IMR-90 (cell line): ENCODE measurements around the gene TLK2. TPM values are rescaled to one million over a fixed set of nuclear protein-coding genes. Genes with fewer than 3 reads are reported as not detected.

ENCODE experiments used
- ATAC-seq: fragments of 200-7000 bp; cut with Tn5 transposase; 2 replicates; pipeline ENCODE4 v1.9.1; 2020; ENCODE audit warnings: low read depth, mild to moderate bottlenecking, moderate library complexity
- BruUV-seq: library from RNA; stranded (reverse); fragments of 400-500 nt; replicated peaks from 2 replicates; lab custom pipeline; 2021; lab: Mats Ljungman, UMichigan
- CTCF ChIA-PET: fragments of 300-600 bp; formaldehyde crosslinking; extraction: SDS; loops from one replicate; lab custom pipeline; 2021; ENCODE audit warnings: antibody characterized with exemption; lab: Yijun Ruan, JAX
- POLR2A ChIA-PET: fragments of 300-600 bp; sonication (Branson Sonifier 250); formaldehyde crosslinking; loops from one replicate; lab custom pipeline; 2022; ENCODE audit warnings: antibody characterized with exemption; ENCODE audit not compliant: unreplicated experiment; lab: Charles Lee
- DNase-seq: peaks from one replicate; pipeline ENCODE4 v3.0.0; 2013
- H2AFZ ChIP-seq: replicated peaks from 2 replicates; pipeline ENCODE3; 2013; ENCODE audit warnings: low read length, mild to moderate bottlenecking; ENCODE audit not compliant: poor library complexity
- H2AK5ac ChIP-seq: 2 replicates; pipeline ENCODE4 v1.6.1; 2013; ENCODE audit warnings: low read depth, low read length, inconsistent platforms
- H2AK9ac ChIP-seq: replicated peaks from 2 replicates; pipeline ENCODE3; 2013; ENCODE audit warnings: mild to moderate bottlenecking, low read depth, low read length, moderate library complexity; ENCODE audit not compliant: poor library complexity
- H2BK120ac ChIP-seq: 2 replicates; pipeline ENCODE4 v1.6.1; 2013; ENCODE audit warnings: low read depth, low read length, inconsistent platforms
- H2BK15ac ChIP-seq: 3 replicates; pipeline ENCODE4 v1.6.1; 2013; ENCODE audit warnings: low read depth, low read length, inconsistent platforms
- H2BK20ac ChIP-seq: 2 replicates; pipeline ENCODE4 v1.6.1; 2013; ENCODE audit warnings: low read depth, mild to moderate bottlenecking, inconsistent platforms, low read length, moderate library complexity
- H2BK5ac ChIP-seq: 2 replicates; pipeline ENCODE4 v1.6.1; 2013; ENCODE audit warnings: mild to moderate bottlenecking, low read depth, low read length, inconsistent platforms; ENCODE audit not compliant: poor library complexity, severe bottlenecking
- H3K14ac ChIP-seq: replicated peaks from 2 replicates; pipeline ENCODE4 v1.6.1; 2013; ENCODE audit warnings: low read depth, low read length, inconsistent platforms
- H3K18ac ChIP-seq: 2 replicates; pipeline ENCODE4 v1.6.1; 2013; ENCODE audit warnings: low read depth, low read length, control low read depth
- H3K23ac ChIP-seq: 2 replicates; pipeline ENCODE4 v1.6.1; 2013; ENCODE audit warnings: low read depth, low read length, inconsistent platforms
- H3K27ac ChIP-seq: 2 replicates; pipeline ENCODE4 v1.5.1; 2013; ENCODE audit warnings: mild to moderate bottlenecking, control low read depth, low read length; ENCODE audit not compliant: insufficient read depth
- H3K27me3 ChIP-seq: 2 replicates; pipeline ENCODE4 v1.6.1; 2013; ENCODE audit warnings: low read length; ENCODE audit not compliant: control insufficient read depth, insufficient read depth
- H3K36me3 ChIP-seq: 2 replicates; pipeline ENCODE4 v1.6.1; 2013; ENCODE audit warnings: low read length, mixed read lengths; ENCODE audit not compliant: control insufficient read depth, insufficient read depth
- H3K4ac ChIP-seq: 2 replicates; pipeline ENCODE4 v1.6.1; 2013; ENCODE audit warnings: low read depth, low read length, inconsistent platforms
- H3K4me1 ChIP-seq: 2 replicates; pipeline ENCODE4 v1.6.1; 2013; ENCODE audit warnings: low read length, mixed read lengths; ENCODE audit not compliant: control insufficient read depth, insufficient read depth
- H3K4me2 ChIP-seq: 2 replicates; pipeline ENCODE4 v1.6.1; 2013; ENCODE audit warnings: low read depth, mild to moderate bottlenecking, control low read depth, low read length, moderate library complexity
- H3K4me3 ChIP-seq: 2 replicates; pipeline ENCODE4 v1.5.1; 2013; ENCODE audit warnings: low read depth, mild to moderate bottlenecking, control low read depth, low read length, moderate library complexity; ENCODE audit not compliant: insufficient read depth
- H3K56ac ChIP-seq: 2 replicates; pipeline ENCODE4 v1.6.1; 2013; ENCODE audit warnings: low read length, inconsistent platforms; ENCODE audit not compliant: insufficient read depth; ENCODE audit errors: extremely low read depth
- H3K79me1 ChIP-seq, 2 experiments: 2 replicates each; pipeline ENCODE4 v1.6.1; 2013; ENCODE audit warnings: low read length in 2 of 2, inconsistent platforms in 1 of 2, low read depth in 1 of 2
- H3K9ac ChIP-seq: 2 replicates; pipeline ENCODE4 v1.6.1; 2013; ENCODE audit warnings: low read depth, low read length, control low read depth
- H3K9me1 ChIP-seq: 2 replicates; pipeline ENCODE4 v1.6.1; 2013; ENCODE audit warnings: low read length, inconsistent platforms; ENCODE audit not compliant: insufficient read depth
- H3K9me3 ChIP-seq: 2 replicates; pipeline ENCODE4 v1.6.1; 2013; ENCODE audit warnings: low read length; ENCODE audit not compliant: control insufficient read depth, insufficient read depth
- H4K20me1 ChIP-seq: 2 replicates; pipeline ENCODE4 v1.6.1; 2013; ENCODE audit warnings: low read length, inconsistent platforms; ENCODE audit not compliant: insufficient read depth
- H4K5ac ChIP-seq: 2 replicates; pipeline ENCODE4 v1.6.1; 2013; ENCODE audit warnings: mild to moderate bottlenecking, low read depth, low read length, control low read depth
- H4K8ac ChIP-seq, 2 experiments: 2 replicates each; pipeline ENCODE4 v1.6.1; 2013; ENCODE audit warnings: low read depth in 2 of 2, low read length in 2 of 2, control low read depth in 1 of 2, inconsistent platforms in 1 of 2
- H4K91ac ChIP-seq: 2 replicates; pipeline ENCODE4 v1.6.1; 2013; ENCODE audit warnings: low read depth, low read length, inconsistent platforms; ENCODE audit not compliant: insufficient read depth
- BHLHE40 ChIP-seq: fragments of 150-350 bp; IDR thresholded peaks from 2 replicates; pipeline ENCODE4 v1.6.1; 2016; ENCODE audit warnings: mild to moderate bottlenecking, low read depth, low read length
- CEBPB ChIP-seq: IDR thresholded peaks from 2 replicates; pipeline ENCODE4 v1.6.1; 2012; ENCODE audit warnings: low read depth, low read length, improper control_type of control experiment
- CHD1 ChIP-seq: IDR thresholded peaks from 2 replicates; pipeline ENCODE4 v1.6.1; 2012; ENCODE audit warnings: low read depth, low read length, improper control_type of control experiment
- MAFK ChIP-seq: IDR thresholded peaks from 2 replicates; pipeline ENCODE4 v1.6.1; 2012; ENCODE audit warnings: low read depth, low read length, improper control_type of control experiment
- MAZ ChIP-seq: IDR thresholded peaks from 2 replicates; pipeline ENCODE4 v1.6.1; 2012; ENCODE audit warnings: low read depth, mild to moderate bottlenecking, low read length, improper control_type of control experiment, moderate library complexity, borderline replicate concordance
- MXI1 ChIP-seq: IDR thresholded peaks from 2 replicates; pipeline ENCODE4 v1.6.1; 2012; ENCODE audit warnings: low read depth, mild to moderate bottlenecking, low read length, moderate library complexity, borderline replicate concordance
- NFE2L2 ChIP-seq: fragments of 150-350 bp; IDR thresholded peaks from 2 replicates; pipeline ENCODE4 v1.6.1; 2016; ENCODE audit warnings: low read depth, mild to moderate bottlenecking, low read length
- POLR2A ChIP-seq: IDR thresholded peaks from 2 replicates; pipeline ENCODE4 v1.6.1; 2012; ENCODE audit warnings: mild to moderate bottlenecking, low read depth, low read length
- RCOR1 ChIP-seq: IDR thresholded peaks from 2 replicates; pipeline ENCODE4 v1.6.1; 2012; ENCODE audit warnings: mild to moderate bottlenecking, low read length, improper control_type of control experiment; ENCODE audit not compliant: insufficient replicate concordance
- RFX5 ChIP-seq: IDR thresholded peaks from 2 replicates; pipeline ENCODE4 v1.8.0; 2012; ENCODE audit warnings: low read depth, mild to moderate bottlenecking, low read length, moderate library complexity
- SMC3 ChIP-seq: fragments of 150-350 bp; IDR thresholded peaks from 2 replicates; pipeline ENCODE4 v1.6.1; 2016; ENCODE audit warnings: low read depth, mild to moderate bottlenecking, antibody characterized with exemption, low read length, moderate library complexity
- WGBS, 2 experiments: methylation state at CpG; one replicate each; pipeline versions ENCODE4 v1.1.5 to v1.1.7; 2013; ENCODE audit warnings: missing lambda C conversion rate in 2 of 2; ENCODE audit not compliant: insufficient read length in 1 of 2; ENCODE audit errors: extremely low coverage in 2 of 2; 5-methylcytosine and 5-hydroxymethylcytosine counted together
- dilution Hi-C: fragments of 300-500 bp; cut with HindIII; formaldehyde crosslinking; loops from one replicate; pipeline ENCODE4 v1.14.3; 2018; ENCODE audit warnings: low sequenced_read_pairs; ENCODE audit not compliant: unreplicated experiment
- in situ Hi-C: fragments of 300-500 bp; cut with MboI; formaldehyde crosslinking; loops from 3 replicates; pipeline ENCODE4 v1.14.3; 2019; ENCODE audit warnings: low sequenced_read_pairs, inconsistent platforms, mixed read lengths
- intact Hi-C: fragments of 100-400 bp; cut with micrococcal nuclease; formaldehyde crosslinking; loops from 2 replicates; pipeline ENCODE4 v1.10.0; 2022
- polyA plus RNA-seq, 3 experiments: library from polyadenylated mRNA; depleted of rRNA; stranded (reverse); fragments of >200 nt; gene quantifications; 2 replicates each; pipeline ENCODE4 v1.2.3, GENCODE V29; 2012; ENCODE audit warnings: low replicate concordance in 1 of 3
- total RNA-seq: library from RNA; depleted of rRNA; stranded (reverse); fragments of >200 nt; gene quantifications from 2 replicates; pipeline ENCODE4 v1.2.3, GENCODE V29; 2012
- TF ChIP-seq, protein P1 (sequence below): fragments of 150-350 bp; IDR thresholded peaks from 2 replicates; pipeline ENCODE4 v1.6.1; 2017; ENCODE audit warnings: mild to moderate bottlenecking, antibody characterized with exemption, low read length, low read depth
- TF ChIP-seq, protein P2 (sequence below): conservative IDR thresholded peaks from 2 replicates; pipeline ENCODE4 v1.5.1; 2012; ENCODE audit warnings: mild to moderate bottlenecking, low read depth, low read length, improper control_type of control experiment
- TF ChIP-seq, protein P3 (sequence below): fragments of 150-350 bp; IDR thresholded peaks from 2 replicates; pipeline ENCODE4 v1.6.1; 2016; ENCODE audit warnings: low read depth, mild to moderate bottlenecking, low read length, moderate library complexity, borderline replicate concordance

The TLK2 gene
- total and polyA plus RNA-seq, 2 of the 4 experiments (the other 2 are of a cell fraction) = 35.7 to 39.4 TPM

DNA sequence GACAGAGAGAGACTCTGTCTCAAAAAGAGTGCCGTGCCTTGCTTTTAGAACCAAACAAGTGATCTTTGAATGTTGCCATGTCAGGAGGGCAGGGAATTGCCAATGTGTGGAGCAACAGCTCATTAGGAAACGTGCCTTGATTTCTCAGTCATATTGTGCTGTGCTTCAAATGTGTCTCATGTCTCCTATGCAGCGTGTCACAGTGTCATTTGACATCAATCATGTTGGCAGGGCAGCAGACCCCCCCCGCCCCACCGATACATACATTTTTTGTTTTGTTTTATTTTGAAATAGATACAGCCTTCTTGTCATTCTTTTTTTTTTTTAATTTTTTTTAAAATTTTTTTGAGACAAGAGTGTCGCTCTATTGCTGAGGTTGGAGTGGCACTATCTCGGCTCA is 170.9 kb downstream of the TLK2 start (continued):
- TF ChIP-seq SMC3 = no peak
- no peak for TF ChIP-seq RFX5
- no peak for TF ChIP-seq NFE2L2
- TF ChIP-seq BHLHE40 = no peak

DNA sequence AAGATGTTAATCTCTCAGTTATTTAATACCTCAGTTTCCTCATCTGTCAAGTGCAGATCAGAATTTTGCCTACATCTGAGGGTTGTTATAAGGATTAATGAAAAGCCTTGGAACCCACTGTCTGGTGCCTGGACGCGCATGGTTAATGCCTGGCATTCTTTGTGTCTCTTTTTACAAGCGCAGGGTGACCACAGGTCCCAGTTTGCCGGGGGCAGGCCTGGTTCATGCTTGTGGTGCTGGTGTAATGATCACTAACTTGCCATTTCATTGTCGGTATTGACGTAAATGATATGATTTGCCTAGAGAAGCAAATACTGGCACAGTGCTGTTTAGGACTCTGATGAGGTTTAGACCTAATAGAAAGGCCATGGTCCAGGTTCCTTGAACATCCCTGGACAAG is 172.0 kb downstream of the TLK2 start:
- Histone ChIP-seq H2BK20ac (no peak overlapping the region; the same call in 1 of the 2 replicates), H3K18ac (no peak overlapping the region), H3K4ac (peak overlapping the region; percentile 7; the same call in 1 of the 2 replicates), H3K4me3 (no peak overlapping the region), H3K23ac (peak overlapping the region; percentile 55; the same call in 1 of the 2 replicates), H2BK120ac (peak overlapping the region; percentile 27; the same call in 1 of the 2 replicates), H2AK9ac (no peak overlapping the region), H2BK5ac (no peak overlapping the region), H3K27me3 (no peaks in the 10 kb centered on the region), H4K91ac (peak overlapping the region; percentile 9; the same call in 1 of the 2 replicates), H3K4me2 (no peak overlapping the region), H2AK5ac (no peak overlapping the region), H4K20me1 (peaks cover 43% of the 10 kb centered on the region), H3K4me1 (peaks cover 36% of the 10 kb centered on the region), H3K36me3 (peaks cover 8% of the 10 kb centered on the region), H3K9me3 (no peaks in the 10 kb centered on the region), H3K9ac (no peak overlapping the region), H3K9me1 (peaks cover 46% of the 10 kb centered on the region), H3K27ac (no peak overlapping the region), H4K5ac (no peak overlapping the region), H4K8ac (no peak overlapping the region), H3K56ac (no peak overlapping the region), H3K79me1 (peaks cover 29 to 90% of the 10 kb centered on the region in 2 experiments), H3K14ac (no peak overlapping the region), H2AFZ (no peak overlapping the region), H2BK15ac (no peak overlapping the region)
- DNase-seq (no peak), ATAC-seq (no peak)
- ChIA-PET POLR2A (no interaction called here), CTCF (no interaction called here)
- in situ Hi-C loops = no loop called here
- intact Hi-C loops = loop anchor here (10.0 kb wide), 1 partner anchor 96 kb away; no protein-coding TSS in a partner anchor
- no TSS peak for BruUV-seq
- dilution Hi-C loops = no loop called here
- WGBS, 2 experiments = no CpG with 5 or more reads among the region's 6 CpGs
- TF ChIP-seq POLR2A = no peak
- TF ChIP-seq MXI1 = no peak
- no peak for TF ChIP-seq SMC3
- TF ChIP-seq NFE2L2 = no peak
- no peak for TF ChIP-seq BHLHE40
- no peak for TF ChIP-seq CEBPB
- no peak for TF ChIP-seq RCOR1
- TF ChIP-seq MAFK = no peak
- TF ChIP-seq, protein P1, sequence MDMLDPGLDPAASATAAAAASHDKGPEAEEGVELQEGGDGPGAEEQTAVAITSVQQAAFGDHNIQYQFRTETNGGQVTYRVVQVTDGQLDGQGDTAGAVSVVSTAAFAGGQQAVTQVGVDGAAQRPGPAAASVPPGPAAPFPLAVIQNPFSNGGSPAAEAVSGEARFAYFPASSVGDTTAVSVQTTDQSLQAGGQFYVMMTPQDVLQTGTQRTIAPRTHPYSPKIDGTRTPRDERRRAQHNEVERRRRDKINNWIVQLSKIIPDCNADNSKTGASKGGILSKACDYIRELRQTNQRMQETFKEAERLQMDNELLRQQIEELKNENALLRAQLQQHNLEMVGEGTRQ = no peak
- TF ChIP-seq, protein P2, sequence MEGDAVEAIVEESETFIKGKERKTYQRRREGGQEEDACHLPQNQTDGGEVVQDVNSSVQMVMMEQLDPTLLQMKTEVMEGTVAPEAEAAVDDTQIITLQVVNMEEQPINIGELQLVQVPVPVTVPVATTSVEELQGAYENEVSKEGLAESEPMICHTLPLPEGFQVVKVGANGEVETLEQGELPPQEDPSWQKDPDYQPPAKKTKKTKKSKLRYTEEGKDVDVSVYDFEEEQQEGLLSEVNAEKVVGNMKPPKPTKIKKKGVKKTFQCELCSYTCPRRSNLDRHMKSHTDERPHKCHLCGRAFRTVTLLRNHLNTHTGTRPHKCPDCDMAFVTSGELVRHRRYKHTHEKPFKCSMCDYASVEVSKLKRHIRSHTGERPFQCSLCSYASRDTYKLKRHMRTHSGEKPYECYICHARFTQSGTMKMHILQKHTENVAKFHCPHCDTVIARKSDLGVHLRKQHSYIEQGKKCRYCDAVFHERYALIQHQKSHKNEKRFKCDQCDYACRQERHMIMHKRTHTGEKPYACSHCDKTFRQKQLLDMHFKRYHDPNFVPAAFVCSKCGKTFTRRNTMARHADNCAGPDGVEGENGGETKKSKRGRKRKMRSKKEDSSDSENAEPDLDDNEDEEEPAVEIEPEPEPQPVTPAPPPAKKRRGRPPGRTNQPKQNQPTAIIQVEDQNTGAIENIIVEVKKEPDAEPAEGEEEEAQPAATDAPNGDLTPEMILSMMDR = no peak
- TF ChIP-seq, protein P3, sequence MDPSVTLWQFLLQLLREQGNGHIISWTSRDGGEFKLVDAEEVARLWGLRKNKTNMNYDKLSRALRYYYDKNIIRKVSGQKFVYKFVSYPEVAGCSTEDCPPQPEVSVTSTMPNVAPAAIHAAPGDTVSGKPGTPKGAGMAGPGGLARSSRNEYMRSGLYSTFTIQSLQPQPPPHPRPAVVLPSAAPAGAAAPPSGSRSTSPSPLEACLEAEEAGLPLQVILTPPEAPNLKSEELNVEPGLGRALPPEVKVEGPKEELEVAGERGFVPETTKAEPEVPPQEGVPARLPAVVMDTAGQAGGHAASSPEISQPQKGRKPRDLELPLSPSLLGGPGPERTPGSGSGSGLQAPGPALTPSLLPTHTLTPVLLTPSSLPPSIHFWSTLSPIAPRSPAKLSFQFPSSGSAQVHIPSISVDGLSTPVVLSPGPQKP = no peak
- no peak for TF ChIP-seq MAZ
- TF ChIP-seq CHD1 = no peak
